MG63 (cell line): ENCODE results near the gene SLCO4A1. TPM values are rescaled to one million over a fixed set of nuclear protein-coding genes. Genes with fewer than 3 reads are reported as not detected.

Source experiments
- DNase-seq: peaks from one replicate; pipeline ENCODE4 v3.0.0-alpha.2; 2020
- H3K27me3 ChIP-seq: fragments of 250-450 bp; sonication (Bioruptor Pico); 2 replicates; pipeline ENCODE4 v1.5.1; 2020; ENCODE audit warnings: mild to moderate bottlenecking, moderate library complexity
- H3K36me3 ChIP-seq: fragments of 250-450 bp; sonication (Bioruptor Pico); 2 replicates; pipeline ENCODE4 v1.5.1; 2020; ENCODE audit warnings: mild to moderate bottlenecking, moderate library complexity
- H3K4me3 ChIP-seq: fragments of 250-450 bp; sonication (Bioruptor Pico); 2 replicates; pipeline ENCODE4 v1.5.1; 2020; ENCODE audit warnings: mild to moderate bottlenecking, moderate library complexity
- H3K9me3 ChIP-seq: fragments of 250-450 bp; sonication (Bioruptor Pico); 2 replicates; pipeline ENCODE4 v1.5.1; 2020; ENCODE audit warnings: mild to moderate bottlenecking, moderate library complexity
- total RNA-seq: library from RNA; depleted of rRNA; stranded (reverse); fragments of >200 nt; shearing (Covaris generic); gene quantifications from 2 replicates; pipeline ENCODE4 v1.2.3, GENCODE V29; 2014; ENCODE audit warnings: low replicate concordance

SLCO4A1 gene
- total RNA-seq, 1 experiment from 2014 or later: 23.0 TPM

DNA sequence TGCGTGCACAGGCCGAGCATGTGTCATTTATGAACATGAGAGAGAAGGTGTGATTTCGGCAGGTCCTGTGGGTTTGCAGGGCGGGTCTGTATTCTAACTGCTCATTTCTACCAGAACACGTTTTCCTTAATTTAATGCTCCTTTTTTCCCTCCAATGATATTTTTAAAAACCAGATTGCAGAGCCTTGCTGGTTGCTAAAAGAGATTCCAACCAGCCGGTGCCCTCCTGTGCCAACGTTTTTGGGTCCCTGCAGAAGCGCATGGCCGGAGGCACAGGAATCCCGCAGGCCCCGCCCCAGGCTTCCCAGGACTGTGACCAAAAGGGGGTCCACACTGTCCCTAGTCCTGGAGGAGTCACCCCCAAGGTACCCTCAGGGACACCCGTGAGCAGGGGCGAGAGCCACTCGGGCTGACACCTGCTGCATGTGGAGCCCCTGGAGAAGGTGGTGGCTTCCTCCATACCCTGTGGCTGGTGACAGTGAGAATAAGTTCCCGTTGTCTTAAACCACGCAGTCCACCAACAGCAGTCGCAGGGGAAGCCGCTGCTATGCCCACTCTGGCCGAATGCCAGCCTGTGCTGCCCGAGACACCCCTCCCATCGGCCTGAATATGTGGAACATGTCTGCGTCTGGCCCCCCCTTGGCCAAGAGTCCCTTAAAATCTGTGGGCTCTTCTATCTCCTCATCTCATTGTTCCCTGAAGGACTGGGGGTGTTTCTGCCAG is 50.7 kb downstream of the SLCO4A1 start:
- H3K4me3 ChIP-seq: no peak overlapping the region
- H3K36me3 ChIP-seq: no peaks in the 10 kb centered on the region
- no peaks in the 10 kb centered on the region for H3K27me3 ChIP-seq
- DNase-seq: no peak
- no peaks in the 10 kb centered on the region for H3K9me3 ChIP-seq

DNA sequence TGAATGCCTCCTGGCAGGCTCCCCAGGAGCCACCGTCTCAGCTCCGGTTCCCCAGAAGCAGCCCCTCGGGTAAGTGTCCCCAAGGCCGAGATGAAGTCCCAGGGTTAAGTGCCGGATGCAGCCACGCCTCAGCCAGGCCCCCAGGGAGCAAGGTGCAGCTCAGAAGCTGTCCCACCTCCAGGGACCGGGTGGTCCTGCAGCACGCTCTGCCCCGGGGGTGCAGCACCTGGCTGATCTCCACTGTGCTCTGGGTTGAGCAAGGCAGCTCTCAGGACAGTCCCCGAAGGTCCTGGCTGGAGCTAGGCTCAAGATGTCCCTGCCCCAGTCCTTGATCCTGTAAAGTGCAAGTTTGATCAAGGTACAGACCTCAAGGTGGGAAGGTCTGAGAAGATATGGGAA is 51.2 kb downstream of the SLCO4A1 start:
- no peak overlapping the region for H3K4me3 ChIP-seq
- no peak for DNase-seq
- no peaks in the 10 kb centered on the region for H3K9me3 ChIP-seq
- H3K36me3 ChIP-seq: no peaks in the 10 kb centered on the region
- H3K27me3 ChIP-seq: no peaks in the 10 kb centered on the region

DNA sequence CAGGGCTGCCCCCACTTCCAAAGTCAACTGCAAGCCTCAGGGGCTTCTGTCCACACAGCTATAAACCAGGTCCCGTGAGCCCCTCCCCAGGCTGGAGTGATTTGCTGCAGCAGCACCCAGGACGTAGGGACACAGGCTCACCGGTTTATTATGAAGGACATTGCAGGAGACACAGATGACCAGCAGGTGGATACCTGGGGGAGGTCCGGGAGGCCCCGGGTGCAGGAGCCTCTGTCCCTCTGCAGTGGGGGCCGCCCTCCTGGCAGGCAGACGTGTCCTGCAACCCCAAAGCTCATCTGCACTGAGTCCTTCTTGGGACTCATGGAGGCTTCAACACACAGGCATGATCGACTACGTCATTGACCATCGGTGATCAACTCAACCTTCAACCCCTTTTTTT is 51.8 kb downstream of the SLCO4A1 start:
- Histone ChIP-seq H3K4me3 (no peak overlapping the region), H3K36me3 (no peaks in the 10 kb centered on the region), H3K9me3 (no peaks in the 10 kb centered on the region), H3K27me3 (no peaks in the 10 kb centered on the region)
- DNase-seq: no peak

- Histone ChIP-seq H3K36me3 (no peaks in the 10 kb centered on the region), H3K27me3 (no peaks in the 10 kb centered on the region), H3K9me3 (no peaks in the 10 kb centered on the region), H3K4me3 (no peak overlapping the region)
- DNase-seq: no peak
These were observed 52.6 kb downstream of the SLCO4A1 start for GRCh38 chr20:62694868-62695267.

DNA sequence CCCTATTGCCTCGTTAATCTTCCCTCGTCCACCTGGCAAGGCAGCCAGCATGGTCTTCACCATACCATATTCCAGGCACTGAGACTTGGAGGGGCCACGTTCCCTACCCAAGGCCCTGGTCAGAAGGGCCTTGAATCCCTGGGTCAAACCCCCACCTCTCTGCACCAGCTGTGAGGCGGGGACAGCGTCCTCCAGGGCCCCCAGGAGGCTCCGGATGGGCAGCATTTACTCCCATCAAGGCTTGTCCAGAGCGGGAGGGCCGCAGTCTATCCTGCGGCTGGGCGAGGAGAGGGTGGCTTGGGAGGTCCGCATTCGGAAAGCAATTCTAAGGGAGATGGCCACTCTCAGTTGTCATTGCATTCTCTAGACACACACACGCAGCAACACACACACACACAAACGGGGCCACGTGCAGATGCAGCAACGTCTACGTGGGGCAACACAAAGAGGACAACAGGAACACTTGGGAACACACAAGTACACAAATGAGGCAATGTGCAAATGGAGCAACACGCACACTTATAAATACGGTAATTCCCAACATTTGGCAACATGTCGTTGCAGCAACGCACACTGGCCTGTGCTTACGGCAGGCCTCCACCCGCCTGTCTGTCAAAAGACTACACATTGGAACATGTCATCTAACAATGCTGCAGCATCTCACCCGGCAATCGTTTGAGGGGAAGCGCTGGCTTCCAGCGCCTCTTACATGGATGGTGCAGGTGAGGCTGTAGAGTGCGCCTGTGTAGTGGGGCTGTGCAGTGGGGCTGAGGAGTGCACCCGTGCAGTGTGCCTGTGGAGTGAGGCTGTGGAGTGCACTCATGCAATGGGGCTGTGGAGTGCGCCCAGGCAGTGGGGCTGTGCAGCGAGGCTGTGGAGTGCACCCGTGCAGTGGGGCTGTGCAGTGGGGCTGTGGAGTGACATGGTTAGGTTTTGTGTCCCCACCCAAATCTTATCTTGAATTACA is 53.4 kb downstream of the SLCO4A1 start:
- Histone ChIP-seq H3K27me3 (no peaks in the 10 kb centered on the region), H3K4me3 (no peak overlapping the region), H3K9me3 (no peaks in the 10 kb centered on the region), H3K36me3 (no peaks in the 10 kb centered on the region)
- DNase-seq: no peak

- H3K27me3 ChIP-seq: no peaks in the 10 kb centered on the region
- no peak for DNase-seq
- no peak overlapping the region for H3K4me3 ChIP-seq
- H3K9me3 ChIP-seq: no peaks in the 10 kb centered on the region
- no peaks in the 10 kb centered on the region for H3K36me3 ChIP-seq
These were observed 54.2 kb downstream of the SLCO4A1 start for GRCh38 chr20:62696434-62696957.

DNA sequence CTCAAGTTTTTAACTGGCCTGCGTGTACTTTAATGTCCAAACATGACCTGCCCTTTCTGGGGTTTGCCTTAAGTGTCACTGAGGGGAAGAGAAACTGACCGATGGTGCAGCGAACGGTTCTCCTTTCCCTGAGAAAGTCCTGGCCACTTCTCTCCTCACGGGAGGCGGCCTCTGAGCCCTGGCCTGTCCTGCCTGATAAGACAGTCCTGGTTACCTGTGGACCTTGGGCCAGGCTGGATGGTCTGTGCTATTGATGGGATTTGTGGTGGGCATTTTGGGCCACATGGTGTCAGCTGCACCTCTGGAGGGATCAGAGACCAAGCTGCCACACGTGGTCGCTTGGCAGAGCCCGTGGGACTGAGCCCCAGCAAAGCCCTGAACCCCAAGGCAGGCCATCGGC is 54.7 kb downstream of the SLCO4A1 start:
- H3K36me3 ChIP-seq: no peaks in the 10 kb centered on the region
- H3K9me3 ChIP-seq: no peaks in the 10 kb centered on the region
- DNase-seq: no peak
- H3K4me3 ChIP-seq: no peak overlapping the region
- no peaks in the 10 kb centered on the region for H3K27me3 ChIP-seq

GRCh38 chr20:62697468-62697912 is 55.2 kb downstream of the SLCO4A1 start:
- DNase-seq: no peak
- Histone ChIP-seq H3K9me3 (no peaks in the 10 kb centered on the region), H3K36me3 (no peaks in the 10 kb centered on the region), H3K4me3 (no peak overlapping the region), H3K27me3 (no peaks in the 10 kb centered on the region)

DNA sequence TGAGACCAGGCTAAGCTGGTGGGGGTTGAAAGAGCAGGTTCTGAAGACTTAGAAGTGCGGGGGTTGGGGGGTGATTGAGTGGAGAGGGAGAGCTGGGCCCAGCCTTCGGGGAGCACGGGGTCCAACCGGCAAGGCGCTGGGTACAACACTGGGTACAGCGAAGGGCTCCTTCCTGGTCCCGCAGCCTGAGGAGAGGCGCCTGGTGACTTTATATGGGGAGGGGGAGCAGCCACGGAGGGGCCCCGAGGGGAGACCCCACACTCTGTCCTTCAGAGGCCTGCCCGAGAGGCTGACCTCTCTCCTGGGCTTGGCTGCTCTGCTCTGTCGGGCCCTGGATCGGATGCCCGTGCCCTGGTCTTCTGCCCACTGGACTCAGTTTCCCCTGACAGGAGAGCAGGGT is 55.9 kb downstream of the SLCO4A1 start:
- Histone ChIP-seq H3K9me3 (no peaks in the 10 kb centered on the region), H3K27me3 (no peaks in the 10 kb centered on the region), H3K4me3 (no peak overlapping the region), H3K36me3 (no peaks in the 10 kb centered on the region)
- DNase-seq: no peak

GRCh38 chr20:62699296-62699695 is 57.0 kb downstream of the SLCO4A1 start:
- Histone ChIP-seq H3K27me3 (no peaks in the 10 kb centered on the region), H3K9me3 (no peaks in the 10 kb centered on the region), H3K36me3 (no peaks in the 10 kb centered on the region), H3K4me3 (no peak overlapping the region)
- DNase-seq: no peak

GRCh38 chr20:62699741-62700140 is 57.4 kb downstream of the SLCO4A1 start:
- no peaks in the 10 kb centered on the region for H3K27me3 ChIP-seq
- H3K36me3 ChIP-seq: no peaks in the 10 kb centered on the region
- H3K9me3 ChIP-seq: no peaks in the 10 kb centered on the region
- H3K4me3 ChIP-seq: no peak overlapping the region
- DNase-seq: no peak

- DNase-seq: no peak
- Histone ChIP-seq H3K27me3 (no peaks in the 10 kb centered on the region), H3K9me3 (no peaks in the 10 kb centered on the region), H3K4me3 (no peak overlapping the region), H3K36me3 (no peaks in the 10 kb centered on the region)
These were observed 58.1 kb downstream of the SLCO4A1 start for GRCh38 chr20:62700261-62700930.

DNA sequence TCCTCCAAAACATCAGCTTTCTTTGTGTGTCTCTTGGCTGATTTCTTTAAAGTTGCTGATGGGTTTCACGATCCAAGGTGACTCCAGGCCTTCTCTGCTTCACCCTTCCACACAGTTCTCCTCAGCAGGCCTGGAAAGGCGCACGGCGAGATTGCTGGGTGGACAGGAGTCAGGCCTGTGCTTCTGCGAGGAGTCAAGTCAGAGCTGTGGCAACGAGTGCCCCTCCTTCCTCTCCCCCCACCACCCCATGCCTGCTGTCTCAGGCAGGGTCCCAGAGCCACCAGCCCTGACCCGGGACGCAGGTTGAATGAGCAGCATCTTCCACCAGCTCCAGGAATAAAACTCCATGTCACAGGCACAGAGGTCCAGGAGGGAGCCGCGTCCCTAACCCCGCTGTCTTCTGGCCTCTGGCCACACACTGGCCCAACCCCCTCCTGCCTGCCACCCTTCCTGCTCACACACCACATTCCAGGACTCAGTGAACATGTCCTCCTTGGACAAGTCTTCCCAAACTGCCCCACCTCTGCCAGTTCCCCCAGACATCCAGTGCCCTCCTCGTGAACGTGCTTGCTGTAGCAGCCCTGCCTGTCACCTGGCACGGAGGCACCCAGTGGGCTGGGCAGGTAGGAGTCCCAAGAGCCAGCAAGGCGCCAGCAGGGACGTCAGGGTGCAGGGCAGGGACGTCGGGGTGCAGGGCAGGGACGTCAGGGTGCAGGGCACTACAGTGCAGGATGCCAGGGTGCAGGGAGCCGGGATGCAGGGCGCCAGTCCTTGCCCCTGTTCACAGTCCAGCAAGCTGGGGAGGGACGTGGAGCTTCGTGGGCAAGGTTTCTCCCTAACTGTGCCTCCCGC is 59.1 kb downstream of the SLCO4A1 start:
- Histone ChIP-seq H3K36me3 (no peaks in the 10 kb centered on the region), H3K4me3 (no peak overlapping the region), H3K9me3 (no peaks in the 10 kb centered on the region), H3K27me3 (no peaks in the 10 kb centered on the region)
- DNase-seq: no peak

DNA sequence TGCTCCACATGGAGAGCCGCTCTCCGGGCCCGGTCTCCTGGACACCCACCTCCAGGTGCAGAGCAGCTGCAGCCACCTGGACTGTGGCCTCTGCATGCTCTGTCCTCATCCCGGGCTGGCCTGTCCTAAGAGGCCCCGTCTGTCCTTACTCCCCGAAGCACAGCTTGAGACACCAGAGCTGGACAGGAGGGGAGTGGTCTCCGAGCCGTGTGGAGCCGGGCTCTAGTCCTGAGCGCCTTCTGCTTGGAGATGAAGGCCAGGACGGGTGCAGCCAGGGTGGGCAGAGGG is 59.7 kb downstream of the SLCO4A1 start:
- H3K4me3 ChIP-seq: no peak overlapping the region
- DNase-seq: no peak
- no peaks in the 10 kb centered on the region for H3K36me3 ChIP-seq
- H3K27me3 ChIP-seq: no peaks in the 10 kb centered on the region
- no peaks in the 10 kb centered on the region for H3K9me3 ChIP-seq

- no peak overlapping the region for H3K4me3 ChIP-seq
- peak; percentile 94 for DNase-seq
- H3K27me3 ChIP-seq: peaks cover 1% of the 10 kb centered on the region
These were observed 60.9 kb downstream of the SLCO4A1 start for GRCh38 chr20:62702895-62703852.

More at GRCh38 chr20:62702895-62703852, 60.9 kb downstream of the SLCO4A1 start:
- Histone ChIP-seq H3K36me3 (no peaks in the 10 kb centered on the region), H3K9me3 (no peaks in the 10 kb centered on the region)
